ENCODE results near the gene CREM.

Gene CREM

DNA sequence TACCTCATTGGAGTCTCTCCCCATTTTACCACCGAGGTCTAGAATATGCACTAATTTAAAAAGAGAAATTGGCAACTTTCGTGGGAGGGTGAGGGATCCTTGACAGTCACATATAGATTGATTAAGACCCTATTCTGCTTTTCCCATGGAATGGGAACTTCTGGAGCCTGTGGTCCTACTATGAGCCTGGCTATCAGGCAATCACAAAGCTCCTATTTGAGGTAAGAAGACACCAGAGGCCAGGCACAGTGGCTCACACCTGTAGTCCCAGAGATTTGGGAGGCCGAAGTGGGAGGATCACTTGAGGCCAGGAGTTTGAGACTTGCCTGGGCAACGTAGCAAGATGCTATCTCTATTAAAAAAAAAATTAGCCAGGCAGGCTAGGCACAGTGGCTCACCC, 105.0 kb downstream of the CREM start:
- Mint-ChIP-seq H3K27me3 (ENCODE audit: low read depth) (no peaks in the 10 kb centered on the region), H3K4me1 (ENCODE audit: low read depth) (no peaks in the 10 kb centered on the region), H3K9me3 (no peaks in the 10 kb centered on the region)

DNA sequence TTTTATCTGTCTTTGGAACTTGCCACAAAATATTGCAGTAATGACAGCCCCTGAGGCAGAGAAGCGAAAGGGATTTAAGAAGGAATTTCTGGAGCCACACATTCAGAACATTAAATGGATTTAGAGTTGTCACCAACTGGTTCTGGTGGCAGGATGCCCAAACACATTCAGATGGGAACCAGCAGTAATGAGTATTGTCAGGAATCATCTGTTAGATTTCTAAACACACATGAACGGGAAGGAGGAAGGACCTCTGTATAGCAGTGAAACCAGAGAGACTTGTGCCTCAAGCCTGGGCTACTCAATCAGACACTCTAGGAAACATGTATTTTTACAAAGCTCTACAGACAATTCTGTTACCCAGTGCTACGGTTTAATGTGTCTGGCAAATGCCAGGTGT, 105.9 kb downstream of the CREM start:
- H3K27me3 Mint-ChIP-seq (ENCODE audit: low read depth) = no peaks in the 10 kb centered on the region
- H3K36me3 Mint-ChIP-seq (ENCODE audit: low read depth) = no peaks in the 10 kb centered on the region
- no peak overlapping the region for H3K4me3 Mint-ChIP-seq
- H3K4me1 Mint-ChIP-seq (ENCODE audit: low read depth) = no peaks in the 10 kb centered on the region
- H3K27ac Mint-ChIP-seq = no peak overlapping the region
- H3K9me3 Mint-ChIP-seq = no peaks in the 10 kb centered on the region

More for the DNA sequence above, 105.0 kb downstream of the CREM start:
- Mint-ChIP-seq H3K36me3 (ENCODE audit: low read depth) (no peaks in the 10 kb centered on the region), H3K4me3 (no peak overlapping the region), H3K27ac (no peak overlapping the region)

DNA sequence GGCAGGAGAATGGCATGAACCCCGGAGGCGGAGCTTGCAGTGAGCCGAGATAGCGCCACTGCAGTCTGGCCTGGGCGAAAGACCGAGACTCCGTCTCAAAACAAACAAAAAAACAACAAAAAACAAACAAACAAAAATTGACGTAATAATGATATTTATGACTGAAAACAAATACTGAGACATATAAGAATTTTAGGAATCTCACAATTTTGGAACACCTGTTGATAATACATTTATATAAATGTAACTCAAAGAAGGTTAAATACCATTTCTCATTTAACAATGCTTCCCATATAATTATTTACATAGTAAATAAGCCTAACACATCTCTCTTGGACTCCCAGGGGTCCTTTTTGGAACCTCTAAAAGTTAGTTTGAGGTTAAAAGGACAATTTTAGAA, 107.4 kb downstream of the CREM start:
- H3K27me3 Mint-ChIP-seq (ENCODE audit: low read depth) = no peaks in the 10 kb centered on the region
- H3K4me3 Mint-ChIP-seq = no peak overlapping the region
- H3K4me1 Mint-ChIP-seq (ENCODE audit: low read depth) = no peaks in the 10 kb centered on the region
- no peak overlapping the region for H3K27ac Mint-ChIP-seq
- no peaks in the 10 kb centered on the region for H3K9me3 Mint-ChIP-seq
- no peaks in the 10 kb centered on the region for H3K36me3 Mint-ChIP-seq (ENCODE audit: low read depth)

DNA sequence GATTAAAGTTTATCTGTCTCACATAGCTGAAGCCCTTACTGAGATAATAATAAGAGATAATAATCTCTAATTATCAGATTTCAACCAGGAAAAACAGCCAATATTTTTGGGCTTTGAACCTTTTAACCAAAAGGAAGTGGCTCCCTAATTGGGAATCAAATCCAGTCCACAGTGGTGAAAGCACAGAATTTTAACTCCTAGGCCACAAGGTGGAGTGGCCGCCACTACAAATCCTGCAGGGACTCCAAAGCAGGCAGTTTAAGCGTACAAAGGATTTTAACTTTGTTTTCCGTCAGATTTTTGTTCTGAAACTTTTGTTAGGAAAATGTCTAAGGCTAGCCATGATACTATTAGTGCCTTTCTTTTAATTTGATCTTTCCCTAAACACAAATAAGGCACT, 110.1 kb downstream of the CREM start:
- no peaks in the 10 kb centered on the region for H3K9me3 Mint-ChIP-seq
- H3K27ac Mint-ChIP-seq = no peak overlapping the region
- H3K27me3 Mint-ChIP-seq (ENCODE audit: low read depth) = no peaks in the 10 kb centered on the region
- no peak overlapping the region for H3K4me3 Mint-ChIP-seq
- H3K36me3 Mint-ChIP-seq (ENCODE audit: low read depth) = no peaks in the 10 kb centered on the region
- no peaks in the 10 kb centered on the region for H3K4me1 Mint-ChIP-seq (ENCODE audit: low read depth)

DNA sequence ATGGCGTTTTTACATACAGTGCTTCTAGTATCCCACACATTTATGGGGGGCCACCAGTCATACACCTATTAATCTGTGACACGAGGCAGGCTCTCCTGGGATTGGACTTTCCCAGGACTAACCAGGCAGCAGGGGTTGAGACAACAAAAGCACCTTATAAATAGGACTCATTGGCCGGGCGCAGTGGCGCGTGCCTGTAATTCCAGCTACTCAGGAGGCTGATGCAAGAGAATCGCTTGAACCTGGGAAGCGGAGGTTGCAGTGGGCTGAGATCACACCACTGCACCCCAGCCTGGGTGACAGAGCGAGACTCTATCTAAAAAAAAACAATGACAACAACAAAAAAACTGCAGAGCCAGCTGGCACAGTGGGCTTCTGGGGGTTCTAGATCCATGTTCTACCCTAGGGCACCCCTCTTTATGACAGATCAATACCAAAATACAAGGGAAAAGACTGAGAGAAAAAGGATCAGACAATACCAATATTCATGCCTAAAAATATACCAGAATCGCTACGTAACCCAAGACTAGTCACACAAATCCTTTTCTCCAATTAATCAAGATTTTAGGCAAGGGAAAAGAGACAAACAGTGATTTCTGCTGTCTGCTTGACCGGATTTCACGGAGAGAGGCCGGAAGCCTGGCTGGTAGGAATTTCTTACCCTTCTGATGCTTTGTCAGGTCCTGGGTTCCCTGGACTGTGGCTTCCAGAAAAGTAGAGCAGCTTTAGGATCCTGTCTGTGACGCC, 111.3 kb downstream of the CREM start:
- H3K4me3 Mint-ChIP-seq = no peak overlapping the region
- no peaks in the 10 kb centered on the region for H3K4me1 Mint-ChIP-seq (ENCODE audit: low read depth)
- H3K27me3 Mint-ChIP-seq (ENCODE audit: low read depth) = no peaks in the 10 kb centered on the region
- H3K36me3 Mint-ChIP-seq (ENCODE audit: low read depth) = no peaks in the 10 kb centered on the region
- no peak overlapping the region for H3K27ac Mint-ChIP-seq
- no peaks in the 10 kb centered on the region for H3K9me3 Mint-ChIP-seq

DNA sequence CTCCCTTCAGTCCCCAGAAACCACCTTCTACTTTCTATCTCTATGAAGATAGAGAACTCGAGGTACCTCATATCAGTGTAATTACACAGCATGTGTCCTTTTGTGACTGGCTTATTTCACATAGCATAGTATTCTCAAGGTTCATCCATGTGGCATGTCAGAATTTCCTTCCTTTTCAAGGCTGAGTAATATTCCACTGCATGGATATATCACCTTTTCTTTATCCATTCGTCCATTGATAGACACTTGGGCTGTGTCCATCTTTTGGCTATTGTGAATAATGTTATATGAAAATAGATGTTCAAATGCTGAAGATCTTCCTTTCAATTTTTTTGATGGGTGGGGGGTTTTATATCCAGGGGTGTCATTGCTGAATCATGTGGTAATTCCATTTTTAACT, 117.9 kb downstream of the CREM start:
- H3K36me3 Mint-ChIP-seq (ENCODE audit: low read depth) = no peaks in the 10 kb centered on the region
- H3K9me3 Mint-ChIP-seq = no peaks in the 10 kb centered on the region
- H3K4me3 Mint-ChIP-seq = no peak overlapping the region
- H3K27ac Mint-ChIP-seq = no peak overlapping the region
- H3K4me1 Mint-ChIP-seq (ENCODE audit: low read depth) = no peaks in the 10 kb centered on the region
- no peaks in the 10 kb centered on the region for H3K27me3 Mint-ChIP-seq (ENCODE audit: low read depth)

DNA sequence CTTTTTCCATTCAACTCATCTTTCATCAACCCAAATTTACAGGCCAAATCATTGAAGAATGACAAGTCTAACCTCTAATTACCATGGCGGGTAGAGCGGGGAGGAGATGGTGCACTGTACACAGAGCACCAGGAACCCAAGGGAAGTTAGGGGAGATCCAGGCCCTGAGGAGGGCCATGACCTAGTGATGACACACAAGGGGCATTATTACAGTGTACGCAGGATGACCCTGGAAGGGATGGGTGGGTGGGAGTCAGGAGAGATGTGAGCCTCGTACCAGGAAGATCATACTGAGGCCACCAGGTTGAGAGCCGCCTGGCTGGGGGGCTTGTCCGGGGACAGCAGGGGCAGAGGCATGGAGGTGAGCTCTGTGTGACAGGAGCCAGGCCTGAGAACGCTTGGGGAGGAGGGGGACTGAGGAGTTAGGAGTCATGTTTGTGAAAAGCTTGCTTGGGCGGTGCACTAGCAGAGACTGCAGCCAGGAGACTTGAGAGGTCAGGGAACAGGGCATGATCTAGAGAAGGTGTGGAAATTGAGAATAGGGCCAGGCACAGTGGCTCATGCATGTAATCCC, 120.2 kb downstream of the CREM start:
- Mint-ChIP-seq H3K4me1 (ENCODE audit: low read depth) (no peaks in the 10 kb centered on the region), H3K9me3 (no peaks in the 10 kb centered on the region), H3K36me3 (ENCODE audit: low read depth) (no peaks in the 10 kb centered on the region), H3K4me3 (no peak overlapping the region), H3K27me3 (ENCODE audit: low read depth) (no peaks in the 10 kb centered on the region), H3K27ac (no peak overlapping the region)

DNA sequence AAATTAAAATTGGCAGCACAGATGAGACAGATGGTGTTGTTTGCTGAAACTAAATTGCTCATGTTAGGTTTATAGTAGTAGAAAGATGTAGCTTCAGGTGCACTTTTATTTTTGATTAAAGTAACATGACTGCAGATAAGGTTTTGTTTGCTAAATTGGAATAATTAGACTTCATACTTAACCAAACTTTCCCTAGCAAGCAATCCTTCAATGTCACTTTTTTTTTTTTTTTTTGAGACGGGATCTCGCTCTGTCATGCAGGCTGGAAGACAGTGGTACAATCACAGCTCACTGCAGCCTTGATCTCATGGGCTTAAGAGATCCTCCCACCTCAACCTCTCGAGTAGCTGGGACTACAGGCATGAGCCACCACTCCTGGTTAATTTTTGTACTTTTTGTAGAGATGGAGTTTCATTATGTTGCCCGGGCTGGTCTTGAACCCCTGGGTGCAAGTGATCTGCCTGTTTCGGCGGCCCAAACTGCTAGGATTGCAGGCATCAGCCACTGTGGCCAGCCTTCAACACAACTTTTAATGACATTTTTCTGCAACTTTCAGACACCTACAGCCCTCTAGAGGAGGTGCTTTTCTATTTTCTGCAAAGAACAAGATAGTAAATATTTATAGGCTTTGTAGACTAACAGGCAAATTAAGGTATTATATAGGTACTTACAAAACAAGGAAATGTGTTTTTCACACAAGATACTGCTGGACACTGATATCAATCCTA, 124.9 kb downstream of the CREM start:
- H3K36me3 Mint-ChIP-seq (ENCODE audit: low read depth) = no peaks in the 10 kb centered on the region
- H3K4me3 Mint-ChIP-seq = no peak overlapping the region
- H3K27ac Mint-ChIP-seq = no peak overlapping the region
- H3K4me1 Mint-ChIP-seq (ENCODE audit: low read depth) = no peaks in the 10 kb centered on the region
- no peaks in the 10 kb centered on the region for H3K27me3 Mint-ChIP-seq (ENCODE audit: low read depth)
- peaks cover 5% of the 10 kb centered on the region for H3K9me3 Mint-ChIP-seq

DNA sequence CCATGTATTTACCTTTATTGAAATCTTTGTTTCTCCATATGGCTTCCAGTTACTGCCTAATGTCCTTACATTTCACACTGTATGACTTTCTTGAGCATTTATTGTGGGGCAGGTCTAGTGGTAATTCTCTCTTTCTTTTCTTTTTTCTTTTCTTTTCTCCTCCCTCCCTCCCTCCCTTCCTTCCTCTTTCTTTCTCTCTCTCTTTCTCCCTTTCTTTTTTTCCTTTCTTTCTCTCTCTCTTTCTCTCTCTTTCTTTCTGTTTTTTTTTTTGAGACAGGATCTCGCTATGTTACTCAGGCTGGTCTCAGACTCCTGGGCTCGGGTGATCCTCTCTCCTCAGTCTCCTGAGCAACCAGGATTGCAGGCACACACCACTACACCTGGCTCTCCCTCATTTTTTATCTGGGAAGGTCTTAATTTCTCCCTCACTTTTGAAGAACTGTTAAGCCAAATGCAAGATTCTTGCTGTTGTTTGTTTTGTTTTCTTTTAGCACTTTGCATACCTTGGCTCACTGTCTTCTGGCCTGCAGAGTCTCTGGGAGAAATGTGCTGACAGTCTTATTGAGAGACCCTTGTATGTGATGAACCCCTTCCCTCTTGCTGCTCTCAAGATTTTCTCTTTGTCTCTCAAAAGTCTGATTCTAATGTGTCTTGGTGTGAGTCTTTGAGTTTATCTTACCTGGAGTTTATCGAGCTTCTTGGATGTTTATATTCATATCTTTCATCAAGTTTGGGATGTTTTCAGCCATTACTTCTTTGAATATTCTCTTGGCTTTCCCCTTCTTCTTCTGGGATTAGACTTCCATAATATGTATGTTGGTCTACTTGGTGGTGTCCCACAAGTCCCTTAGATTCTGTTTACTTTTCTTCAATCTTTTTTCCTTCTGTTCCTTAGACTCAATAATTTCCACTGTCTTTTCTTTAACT, 130.7 kb downstream of the CREM start:
- Mint-ChIP-seq H3K36me3 (ENCODE audit: low read depth) (peaks cover 2% of the 10 kb centered on the region), H3K4me1 (ENCODE audit: low read depth) (no peaks in the 10 kb centered on the region), H3K27me3 (ENCODE audit: low read depth) (peaks cover 5% of the 10 kb centered on the region), H3K9me3 (peaks cover 18% of the 10 kb centered on the region), H3K27ac (no peak overlapping the region), H3K4me3 (no peak overlapping the region)

DNA sequence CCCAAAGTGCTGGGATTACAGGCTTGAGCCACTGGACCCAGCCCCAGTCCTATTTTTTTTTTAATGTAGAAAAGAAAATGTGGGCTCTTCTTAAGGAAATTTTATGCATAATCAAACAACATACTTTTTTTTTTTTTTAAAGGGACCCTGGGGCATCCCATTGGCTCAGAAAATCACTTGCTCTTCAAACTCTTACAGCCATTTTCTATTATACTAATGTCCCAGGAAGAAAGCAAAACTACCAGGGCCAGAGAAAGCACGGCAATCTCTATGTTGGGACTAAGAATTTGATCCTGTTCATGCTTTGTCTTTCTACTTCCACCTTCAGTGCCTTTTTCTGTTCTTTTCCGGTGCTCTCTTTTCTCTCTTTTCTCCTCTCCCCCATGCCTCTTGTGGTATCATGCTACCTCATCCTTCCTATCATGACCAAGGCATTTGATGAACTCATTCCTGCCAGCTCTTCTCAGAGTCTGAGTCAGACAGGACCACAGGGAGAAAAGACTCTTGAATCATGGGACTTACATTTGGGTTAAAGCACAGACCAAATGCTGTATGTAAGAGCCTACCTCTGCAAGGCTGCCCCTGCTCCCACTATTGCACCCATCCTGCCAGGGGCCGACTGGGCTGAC, 133.2 kb downstream of the CREM start:
- H3K4me1 Mint-ChIP-seq (ENCODE audit: low read depth) = no peaks in the 10 kb centered on the region
- H3K9me3 Mint-ChIP-seq = peaks cover 18% of the 10 kb centered on the region
- no peak overlapping the region for H3K4me3 Mint-ChIP-seq
- no peak overlapping the region for H3K27ac Mint-ChIP-seq
- H3K36me3 Mint-ChIP-seq (ENCODE audit: low read depth) = peaks cover 2% of the 10 kb centered on the region
- H3K27me3 Mint-ChIP-seq (ENCODE audit: low read depth) = peaks cover 5% of the 10 kb centered on the region

DNA sequence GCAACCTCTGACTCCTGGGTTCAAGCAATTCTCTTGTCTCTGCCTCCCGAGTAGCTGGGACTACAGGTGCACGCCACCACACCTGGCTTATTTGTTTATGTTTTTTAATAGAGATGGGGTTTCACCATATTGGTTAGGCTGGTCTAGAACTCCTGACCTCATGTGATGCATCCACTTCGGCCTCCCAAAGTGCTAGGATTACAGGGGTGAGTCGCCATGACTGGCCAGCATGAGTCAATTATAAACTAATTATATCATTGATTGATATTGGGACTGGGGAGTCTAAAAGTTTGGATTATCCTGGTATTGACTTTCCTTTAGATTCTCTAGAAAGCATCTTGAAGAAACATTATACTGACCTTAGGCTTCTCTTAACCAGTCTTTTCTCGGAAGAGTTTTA, 135.8 kb downstream of the CREM start:
- Mint-ChIP-seq H3K27ac (no peak overlapping the region), H3K4me3 (no peak overlapping the region), H3K36me3 (ENCODE audit: low read depth) (peaks cover 2% of the 10 kb centered on the region), H3K4me1 (ENCODE audit: low read depth) (no peaks in the 10 kb centered on the region), H3K27me3 (ENCODE audit: low read depth) (peaks cover 5% of the 10 kb centered on the region), H3K9me3 (peaks cover 6% of the 10 kb centered on the region)
